22Rv1 (cell line): ENCODE measurements around the gene GNPTAB.

ENCODE experiments used
- ZFX ChIP-seq: fragments of 450-650 bp; IDR thresholded peaks from 2 replicates; pipeline ENCODE4 v1.6.1; 2017; ENCODE audit warnings: antibody characterized with exemption, borderline replicate concordance
- TF ChIP-seq, protein P1 (sequence below): fragments of 450-650 bp; IDR thresholded peaks from 2 replicates; pipeline ENCODE4 v1.5.1; 2017; ENCODE audit warnings: mild to moderate bottlenecking

DNA sequence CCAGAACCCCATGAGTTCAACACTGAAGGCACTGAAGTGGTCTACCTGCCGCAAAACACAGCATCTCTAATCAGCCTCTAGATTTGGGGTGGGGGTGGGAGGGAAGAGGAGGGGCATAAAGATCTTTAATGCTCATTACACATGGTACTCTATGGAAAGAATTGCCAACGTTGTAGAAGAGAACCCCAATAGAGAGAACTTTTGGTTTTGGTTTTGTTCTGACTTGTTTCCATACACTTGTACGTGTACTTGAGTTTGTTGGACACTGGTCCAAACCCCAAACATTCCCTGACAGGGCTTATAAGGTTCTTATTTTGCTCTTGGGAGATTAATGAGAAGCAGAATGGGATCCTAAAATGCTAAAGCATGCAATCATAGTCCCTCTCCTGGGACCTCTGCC lies 31.0 kb downstream of the GNPTAB start:
- TF ChIP-seq, protein P1, sequence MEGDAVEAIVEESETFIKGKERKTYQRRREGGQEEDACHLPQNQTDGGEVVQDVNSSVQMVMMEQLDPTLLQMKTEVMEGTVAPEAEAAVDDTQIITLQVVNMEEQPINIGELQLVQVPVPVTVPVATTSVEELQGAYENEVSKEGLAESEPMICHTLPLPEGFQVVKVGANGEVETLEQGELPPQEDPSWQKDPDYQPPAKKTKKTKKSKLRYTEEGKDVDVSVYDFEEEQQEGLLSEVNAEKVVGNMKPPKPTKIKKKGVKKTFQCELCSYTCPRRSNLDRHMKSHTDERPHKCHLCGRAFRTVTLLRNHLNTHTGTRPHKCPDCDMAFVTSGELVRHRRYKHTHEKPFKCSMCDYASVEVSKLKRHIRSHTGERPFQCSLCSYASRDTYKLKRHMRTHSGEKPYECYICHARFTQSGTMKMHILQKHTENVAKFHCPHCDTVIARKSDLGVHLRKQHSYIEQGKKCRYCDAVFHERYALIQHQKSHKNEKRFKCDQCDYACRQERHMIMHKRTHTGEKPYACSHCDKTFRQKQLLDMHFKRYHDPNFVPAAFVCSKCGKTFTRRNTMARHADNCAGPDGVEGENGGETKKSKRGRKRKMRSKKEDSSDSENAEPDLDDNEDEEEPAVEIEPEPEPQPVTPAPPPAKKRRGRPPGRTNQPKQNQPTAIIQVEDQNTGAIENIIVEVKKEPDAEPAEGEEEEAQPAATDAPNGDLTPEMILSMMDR: no peak
- no peak for TF ChIP-seq ZFX
